Parathyroid adenoma (tissue), 2 donors: ENCODE measurements around the gene C9.
"Not testable (repeated sequence)": the region's sequence is repeated elsewhere in the genome, so short reads cannot be mapped to it uniquely, and the experiment has no call there.

ENCODE experiments used
- H2AFZ ChIP-seq: fragments of 300-600 bp; sonication (generic); one replicate; pipeline ENCODE4 v1.7.0; 2017; ENCODE audit warnings: antibody characterized with exemption, mild to moderate bottlenecking
- H3K27ac ChIP-seq: fragments of 300-600 bp; sonication (generic); one replicate; pipeline ENCODE4 v1.7.0; 2017
- H3K27me3 ChIP-seq: fragments of 300-600 bp; sonication (generic); one replicate; pipeline ENCODE4 v1.7.0; 2017; ENCODE audit warnings: low read length; ENCODE audit not compliant: control insufficient read depth, insufficient read depth
- H3K36me3 ChIP-seq: fragments of 300-600 bp; sonication (generic); one replicate; pipeline ENCODE4 v1.7.0; 2017; ENCODE audit warnings: low read length; ENCODE audit not compliant: control insufficient read depth, insufficient read depth
- H3K4me1 ChIP-seq: fragments of 300-600 bp; sonication (generic); one replicate; pipeline ENCODE4 v1.7.0; 2017; ENCODE audit warnings: control low read depth
- H3K4me2 ChIP-seq: fragments of 300-600 bp; sonication (generic); one replicate; pipeline ENCODE4 v1.7.0; 2017; ENCODE audit warnings: low read length
- H3K4me3 ChIP-seq: fragments of 300-600 bp; sonication (generic); one replicate; pipeline ENCODE4 v1.7.0; 2017; ENCODE audit warnings: low read depth, low read length
- H3K79me2 ChIP-seq: fragments of 300-600 bp; sonication (generic); one replicate; pipeline ENCODE4 v1.7.0; 2017; ENCODE audit warnings: control low read depth
- H3K9ac ChIP-seq: fragments of 300-600 bp; sonication (generic); one replicate; pipeline ENCODE4 v1.7.0; 2017; ENCODE audit warnings: mild to moderate bottlenecking
- H3K9me3 ChIP-seq: fragments of 300-600 bp; sonication (generic); one replicate; pipeline ENCODE4 v1.7.0; 2017; ENCODE audit warnings: low read length; ENCODE audit not compliant: control insufficient read depth
- CTCF ChIP-seq: fragments of 300-600 bp; sonication (generic); IDR thresholded peaks from one replicate; pipeline ENCODE4 v1.7.0; 2017; ENCODE audit warnings: antibody characterized with exemption, mild to moderate bottlenecking
- donor health status: primary hyperparathyroidism.

The C9 gene

GRCh38 chr5:39236718-39237117 lies 127.6 kb downstream of the C9 start:
- H3K4me1 ChIP-seq = no peaks in the 10 kb centered on the region
- no peaks in the 10 kb centered on the region for H3K27me3 ChIP-seq
- no peaks in the 10 kb centered on the region for H3K9me3 ChIP-seq
- no peak overlapping the region for H3K27ac ChIP-seq
- H3K9ac ChIP-seq = no peak overlapping the region
- no peak overlapping the region for H3K4me2 ChIP-seq
- H2AFZ ChIP-seq = no peak overlapping the region
- H3K4me3 ChIP-seq = no peak overlapping the region
- H3K36me3 ChIP-seq = peaks cover 4% of the 10 kb centered on the region
- no peak for TF ChIP-seq CTCF
- no peaks in the 10 kb centered on the region for H3K79me2 ChIP-seq

GRCh38 chr5:39235648-39236047 lies 128.6 kb downstream of the C9 start:
- H3K4me2 ChIP-seq = no peak overlapping the region

GRCh38 chr5:39234494-39234893 lies 129.8 kb downstream of the C9 start:
- H3K4me2 ChIP-seq, H3K36me3 ChIP-seq, H3K27ac ChIP-seq, H3K79me2 ChIP-seq, H2AFZ ChIP-seq, H3K27me3 ChIP-seq, H3K4me1 ChIP-seq, H3K9ac ChIP-seq, H3K9me3 ChIP-seq, H3K4me3 ChIP-seq: not testable (repeated sequence)

More at GRCh38 chr5:39235648-39236047, 128.6 kb downstream of the C9 start:
- H2AFZ ChIP-seq = no peak overlapping the region
- no peak overlapping the region for H3K27ac ChIP-seq
- H3K4me3 ChIP-seq = no peak overlapping the region
- H3K79me2 ChIP-seq = no peaks in the 10 kb centered on the region
- H3K9me3 ChIP-seq = no peaks in the 10 kb centered on the region
- H3K36me3 ChIP-seq = no peaks in the 10 kb centered on the region
- H3K4me1 ChIP-seq = no peaks in the 10 kb centered on the region
- H3K27me3 ChIP-seq = no peaks in the 10 kb centered on the region
- TF ChIP-seq CTCF = no peak
- H3K9ac ChIP-seq = no peak overlapping the region
